ENCODE results near the gene SOX21.

- no peak for TF ChIP-seq CTCF (IDR thresholded peaks at IDR 0.05)
- no peak for TF ChIP-seq ATF1 (CRISPR knock-in tag; IDR thresholded peaks at IDR 0.05)
- no peak for TF ChIP-seq SP1 (CRISPR knock-in tag; conservative IDR thresholded peaks at IDR 0.05)
- TF ChIP-seq ZBTB21 (CRISPR knock-in tag; IDR thresholded peaks at IDR 0.05; ENCODE audit: borderline replicate concordance) = no peak
- no peak for TF ChIP-seq ZBTB43 (CRISPR knock-in tag; IDR thresholded peaks at IDR 0.05)
- TF ChIP-seq ZNF121 (CRISPR knock-in tag; IDR thresholded peaks at IDR 0.05) = no peak
Observed at GRCh38 chr13:94758436-94758960, 46.2 kb upstream of the SOX21 start.

Data from WTC11 (cell line).